Measurements from ENCODE around the gene BPHL.
A peak's percentile ranks its signal among the peaks of the same experiment; 100 is the strongest.

BPHL gene

GRCh38 chr6:3142536-3142935, 24.0 kb downstream of the BPHL start:
- H2AFZ ChIP-seq (ENCODE audit: low read depth, low read length), result no peak overlapping the region
- H3K9ac ChIP-seq (ENCODE audit: low read depth, low read length), result no peak overlapping the region
- H3K27ac ChIP-seq (ENCODE audit: low read length), result no peak overlapping the region
- H3K79me2 ChIP-seq (ENCODE audit: insufficient read depth, low read length), result no peaks in the 10 kb centered on the region
- TF ChIP-seq EZH2 (IDR thresholded peaks at IDR 0.05; ENCODE audit: borderline replicate concordance, low read depth, low read length, severe bottlenecking) (no peak), CTCF (IDR thresholded peaks at IDR 0.05; ENCODE audit: borderline replicate concordance, extremely low read depth, low read length, poor library complexity, severe bottlenecking) (no peak)
- no peak for DNase-seq
- H3K4me1 ChIP-seq (ENCODE audit: insufficient read depth, low read length), result no peaks in the 10 kb centered on the region
- no peak for ATAC-seq (ENCODE audit: insufficient read depth, low read depth)
- H3K36me3 ChIP-seq (ENCODE audit: insufficient read depth, low read length), result peaks cover 30% of the 10 kb centered on the region
- H3K4me2 ChIP-seq (ENCODE audit: insufficient read depth, low read length), result no peak overlapping the region
- H3K4me3 ChIP-seq (ENCODE audit: low read depth in 1 of 2, low read length in 2 of 2), result no peak overlapping the region
- no peaks in the 10 kb centered on the region for H3K9me3 ChIP-seq (ENCODE audit: insufficient read depth, low read length, severe bottlenecking)
- no peaks in the 10 kb centered on the region for H4K20me1 ChIP-seq (ENCODE audit: insufficient read depth, low read length)
- no peaks in the 10 kb centered on the region for H3K27me3 ChIP-seq (ENCODE audit: insufficient read depth, low read length, poor library complexity)

- no peaks in the 10 kb centered on the region for H3K9me3 ChIP-seq (ENCODE audit: insufficient read depth, low read length, severe bottlenecking)
- H2AFZ ChIP-seq (ENCODE audit: low read depth, low read length), result no peak overlapping the region
- DNase-seq (no peak), ATAC-seq (ENCODE audit: insufficient read depth, low read depth) (no peak)
- no peak overlapping the region for H3K4me3 ChIP-seq (ENCODE audit: low read depth in 1 of 2, low read length in 2 of 2)
- H3K27ac ChIP-seq (ENCODE audit: low read length), result no peak overlapping the region
- H3K4me2 ChIP-seq (ENCODE audit: insufficient read depth, low read length), result no peak overlapping the region
- H3K9ac ChIP-seq (ENCODE audit: low read depth, low read length), result no peak overlapping the region
- H3K4me1 ChIP-seq (ENCODE audit: insufficient read depth, low read length), result no peaks in the 10 kb centered on the region
- no peak for TF ChIP-seq EZH2 (IDR thresholded peaks at IDR 0.05; ENCODE audit: borderline replicate concordance, low read depth, low read length, severe bottlenecking)
- no peak for TF ChIP-seq CTCF (IDR thresholded peaks at IDR 0.05; ENCODE audit: borderline replicate concordance, extremely low read depth, low read length, poor library complexity, severe bottlenecking)
- no peaks in the 10 kb centered on the region for H3K27me3 ChIP-seq (ENCODE audit: insufficient read depth, low read length, poor library complexity)
- H3K79me2 ChIP-seq (ENCODE audit: insufficient read depth, low read length), result no peaks in the 10 kb centered on the region
- no peaks in the 10 kb centered on the region for H4K20me1 ChIP-seq (ENCODE audit: insufficient read depth, low read length)
- peaks cover 30% of the 10 kb centered on the region; the same call in 1 of the 2 replicates for H3K36me3 ChIP-seq (ENCODE audit: insufficient read depth, low read length)
Measured at GRCh38 chr6:3143158-3143557, 24.6 kb downstream of the BPHL start.

DNA sequence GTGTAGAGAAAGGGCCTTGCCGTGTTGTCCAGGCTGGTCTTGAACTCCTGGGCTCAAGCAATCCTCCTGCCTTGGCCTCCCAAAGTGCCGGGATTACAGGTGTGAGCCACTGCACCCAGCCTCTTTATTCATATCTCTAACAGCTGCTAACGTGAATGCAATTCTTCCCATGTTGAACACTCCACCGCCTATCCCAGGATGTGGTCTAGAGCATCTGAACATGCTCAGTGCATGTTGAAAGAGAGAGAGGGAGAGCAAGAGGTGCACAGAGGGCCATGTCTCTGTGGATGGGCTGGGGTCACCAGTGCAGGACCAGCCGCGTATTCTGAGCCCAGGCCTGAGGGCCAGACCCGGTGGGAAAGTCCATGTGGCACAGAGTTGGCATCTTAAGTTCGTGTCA, 26.1 kb downstream of the BPHL start:
- Histone ChIP-seq H3K27ac (ENCODE audit: low read length) (no peak overlapping the region), H4K20me1 (ENCODE audit: insufficient read depth, low read length) (no peaks in the 10 kb centered on the region), H3K36me3 (ENCODE audit: insufficient read depth, low read length) (peaks cover 21% of the 10 kb centered on the region; the same call in 1 of the 2 replicates), H3K4me1 (ENCODE audit: insufficient read depth, low read length) (no peaks in the 10 kb centered on the region), H3K4me2 (ENCODE audit: insufficient read depth, low read length) (no peak overlapping the region), H2AFZ (ENCODE audit: low read depth, low read length) (no peak overlapping the region), H3K9me3 (ENCODE audit: insufficient read depth, low read length, severe bottlenecking) (no peaks in the 10 kb centered on the region), H3K4me3 (ENCODE audit: low read depth in 1 of 2, low read length in 2 of 2) (no peak overlapping the region), H3K9ac (ENCODE audit: low read depth, low read length) (no peak overlapping the region), H3K79me2 (ENCODE audit: insufficient read depth, low read length) (no peaks in the 10 kb centered on the region), H3K27me3 (ENCODE audit: insufficient read depth, low read length, poor library complexity) (no peaks in the 10 kb centered on the region)
- DNase-seq, result no peak
- TF ChIP-seq CTCF (IDR thresholded peaks at IDR 0.05; ENCODE audit: borderline replicate concordance, extremely low read depth, low read length, poor library complexity, severe bottlenecking), result no peak
- TF ChIP-seq EZH2 (IDR thresholded peaks at IDR 0.05; ENCODE audit: borderline replicate concordance, low read depth, low read length, severe bottlenecking), result no peak
- peak; percentile 62; the same call in 2 of the 3 replicates for ATAC-seq (ENCODE audit: insufficient read depth, low read depth)
